HUES48 (cell line): ENCODE results near the gene C4orf50.

Experiments
- H3K27ac ChIP-seq: one replicate; pipeline ENCODE4 v1.7.0; 2013; ENCODE audit warnings: low read depth, low read length, inconsistent platforms
- H3K27me3 ChIP-seq: 2 replicates; pipeline ENCODE4 v1.6.1; 2013; ENCODE audit warnings: mild to moderate bottlenecking, low read length; ENCODE audit not compliant: control insufficient read depth, insufficient read depth
- H3K36me3 ChIP-seq: 2 replicates; pipeline ENCODE4 v1.6.1; 2013; ENCODE audit warnings: low read length; ENCODE audit not compliant: control insufficient read depth, insufficient read depth
- H3K4me1 ChIP-seq: 2 replicates; pipeline ENCODE4 v1.6.1; 2013; ENCODE audit warnings: mild to moderate bottlenecking, low read length; ENCODE audit not compliant: control insufficient read depth, insufficient read depth
- H3K4me3 ChIP-seq: 2 replicates; pipeline ENCODE4 v1.5.1; 2013; ENCODE audit warnings: mild to moderate bottlenecking, low read depth, low read length
- H3K9ac ChIP-seq: 2 replicates; pipeline ENCODE4 v1.6.1; 2013; ENCODE audit warnings: mild to moderate bottlenecking, low read depth, low read length, moderate library complexity
- H3K9me3 ChIP-seq: 2 replicates; pipeline ENCODE4 v1.6.1; 2013; ENCODE audit warnings: low read length; ENCODE audit not compliant: control insufficient read depth, insufficient read depth

The C4orf50 gene

GRCh38 chr4:6043843-6044242 lies 25.6 kb upstream of the C4orf50 start:
- no peak overlapping the region for H3K9ac ChIP-seq
- no peaks in the 10 kb centered on the region for H3K4me1 ChIP-seq

GRCh38 chr4:6043188-6043587 lies 25.0 kb upstream of the C4orf50 start:
- no peaks in the 10 kb centered on the region for H3K4me1 ChIP-seq
- no peaks in the 10 kb centered on the region for H3K36me3 ChIP-seq
- H3K9me3 ChIP-seq = no peaks in the 10 kb centered on the region
- no peak overlapping the region for H3K27ac ChIP-seq
- H3K27me3 ChIP-seq = no peaks in the 10 kb centered on the region
- H3K4me3 ChIP-seq = no peak overlapping the region
- H3K9ac ChIP-seq = no peak overlapping the region

More at GRCh38 chr4:6043843-6044242, 25.6 kb upstream of the C4orf50 start:
- Histone ChIP-seq H3K27me3 (no peaks in the 10 kb centered on the region), H3K4me3 (no peak overlapping the region), H3K36me3 (no peaks in the 10 kb centered on the region), H3K27ac (no peak overlapping the region), H3K9me3 (no peaks in the 10 kb centered on the region)

- H3K9me3 ChIP-seq = no peaks in the 10 kb centered on the region
- H3K27ac ChIP-seq = no peak overlapping the region
- no peaks in the 10 kb centered on the region for H3K36me3 ChIP-seq
- H3K9ac ChIP-seq = no peak overlapping the region
- no peaks in the 10 kb centered on the region for H3K4me1 ChIP-seq
- H3K4me3 ChIP-seq = no peak overlapping the region
- H3K27me3 ChIP-seq = no peaks in the 10 kb centered on the region
These were observed 24.2 kb upstream of the C4orf50 start for GRCh38 chr4:6042293-6043063.

- no peaks in the 10 kb centered on the region for H3K36me3 ChIP-seq
- H3K4me1 ChIP-seq = no peaks in the 10 kb centered on the region
- H3K9ac ChIP-seq = no peak overlapping the region
- H3K27ac ChIP-seq = no peak overlapping the region
- H3K4me3 ChIP-seq = no peak overlapping the region
- no peaks in the 10 kb centered on the region for H3K27me3 ChIP-seq
- H3K9me3 ChIP-seq = no peaks in the 10 kb centered on the region
These were observed 23.6 kb upstream of the C4orf50 start for GRCh38 chr4:6041800-6042199.

GRCh38 chr4:6038711-6039110 lies 20.5 kb upstream of the C4orf50 start:
- Histone ChIP-seq H3K9me3 (no peaks in the 10 kb centered on the region), H3K4me3 (no peak overlapping the region), H3K27ac (no peak overlapping the region), H3K9ac (no peak overlapping the region), H3K27me3 (no peaks in the 10 kb centered on the region), H3K36me3 (no peaks in the 10 kb centered on the region), H3K4me1 (no peaks in the 10 kb centered on the region; the same call in 1 of the 2 replicates)

- Histone ChIP-seq H3K9me3 (no peaks in the 10 kb centered on the region), H3K36me3 (no peaks in the 10 kb centered on the region), H3K9ac (no peak overlapping the region), H3K27ac (no peak overlapping the region), H3K4me3 (no peak overlapping the region), H3K27me3 (no peaks in the 10 kb centered on the region), H3K4me1 (no peaks in the 10 kb centered on the region; the same call in 1 of the 2 replicates)
These were observed 17.6 kb upstream of the C4orf50 start for GRCh38 chr4:6035786-6036185.

- H3K4me3 ChIP-seq = no peak overlapping the region
- H3K27ac ChIP-seq = no peak overlapping the region
- no peak overlapping the region for H3K9ac ChIP-seq
- no peaks in the 10 kb centered on the region for H3K27me3 ChIP-seq
- no peaks in the 10 kb centered on the region for H3K9me3 ChIP-seq
- no peaks in the 10 kb centered on the region for H3K36me3 ChIP-seq
- H3K4me1 ChIP-seq = no peaks in the 10 kb centered on the region; the same call in 1 of the 2 replicates
These were observed 15.2 kb upstream of the C4orf50 start for GRCh38 chr4:6033381-6033780.

GRCh38 chr4:6032249-6033244 lies 14.3 kb upstream of the C4orf50 start:
- H3K4me3 ChIP-seq = no peak overlapping the region
- H3K9ac ChIP-seq = no peak overlapping the region
- no peaks in the 10 kb centered on the region for H3K27me3 ChIP-seq
- H3K4me1 ChIP-seq = no peaks in the 10 kb centered on the region; the same call in 1 of the 2 replicates
- H3K9me3 ChIP-seq = no peaks in the 10 kb centered on the region
- no peak overlapping the region for H3K27ac ChIP-seq
- H3K36me3 ChIP-seq = no peaks in the 10 kb centered on the region

GRCh38 chr4:6031846-6032245 lies 13.6 kb upstream of the C4orf50 start:
- no peaks in the 10 kb centered on the region for H3K9me3 ChIP-seq
- H3K27me3 ChIP-seq = no peaks in the 10 kb centered on the region

GRCh38 chr4:6030679-6031078 lies 12.4 kb upstream of the C4orf50 start:
- H3K27ac ChIP-seq = no peak overlapping the region
- H3K9ac ChIP-seq = no peak overlapping the region
- no peaks in the 10 kb centered on the region for H3K4me1 ChIP-seq
- H3K9me3 ChIP-seq = no peaks in the 10 kb centered on the region
- H3K4me3 ChIP-seq = no peak overlapping the region
- H3K27me3 ChIP-seq = no peaks in the 10 kb centered on the region
- H3K36me3 ChIP-seq = no peaks in the 10 kb centered on the region

More at GRCh38 chr4:6031846-6032245, 13.6 kb upstream of the C4orf50 start:
- no peaks in the 10 kb centered on the region; the same call in 1 of the 2 replicates for H3K4me1 ChIP-seq
- H3K4me3 ChIP-seq = no peak overlapping the region
- no peak overlapping the region for H3K9ac ChIP-seq
- H3K36me3 ChIP-seq = no peaks in the 10 kb centered on the region
- H3K27ac ChIP-seq = no peak overlapping the region

- H3K36me3 ChIP-seq = no peaks in the 10 kb centered on the region
- peak overlapping the region; percentile 33 for H3K27ac ChIP-seq
- H3K4me3 ChIP-seq = no peak overlapping the region
- H3K27me3 ChIP-seq = no peaks in the 10 kb centered on the region
- no peaks in the 10 kb centered on the region for H3K4me1 ChIP-seq
- H3K9me3 ChIP-seq = no peaks in the 10 kb centered on the region
- no peak overlapping the region for H3K9ac ChIP-seq
These were observed 11.0 kb upstream of the C4orf50 start for GRCh38 chr4:6029254-6029653.
